ENCODE measurements around the gene ORC2.
"Not testable (repeated sequence)": the region's sequence is repeated elsewhere in the genome, so short reads cannot be mapped to it uniquely, and the experiment has no call there.

Gene ORC2

GRCh38 chr2:200922439-200922838, 41.0 kb downstream of the ORC2 start:
- Histone ChIP-seq H3K27me3 (ENCODE audit: control insufficient read depth, insufficient read depth, low read length) (no peaks in the 10 kb centered on the region), H3K36me3 (ENCODE audit: control insufficient read depth, insufficient read depth, low read length) (peaks cover 20% of the 10 kb centered on the region), H3K4me3 (ENCODE audit: low read length) (no peak overlapping the region), H3K4me1 (ENCODE audit: control insufficient read depth, insufficient read depth, low read length) (no peaks in the 10 kb centered on the region), H3K27ac (ENCODE audit: low read depth, low read length) (no peak overlapping the region), H3K9ac (ENCODE audit: low read length) (no peak overlapping the region)

GRCh38 chr2:200913654-200914053, 49.8 kb downstream of the ORC2 start:
- Histone ChIP-seq H3K4me3 (ENCODE audit: low read length) (no peak overlapping the region), H3K36me3 (ENCODE audit: control insufficient read depth, insufficient read depth, low read length) (peaks cover 21% of the 10 kb centered on the region), H3K27ac (ENCODE audit: low read depth, low read length) (no peak overlapping the region), H3K27me3 (ENCODE audit: control insufficient read depth, insufficient read depth, low read length) (no peaks in the 10 kb centered on the region), H3K4me1 (ENCODE audit: control insufficient read depth, insufficient read depth, low read length) (no peaks in the 10 kb centered on the region), H3K9ac (ENCODE audit: low read length) (no peak overlapping the region)

- H3K36me3 ChIP-seq (ENCODE audit: control insufficient read depth, insufficient read depth, low read length) = peaks cover 13% of the 10 kb centered on the region
- no peak overlapping the region for H3K9ac ChIP-seq (ENCODE audit: low read length)
- no peaks in the 10 kb centered on the region for H3K27me3 ChIP-seq (ENCODE audit: control insufficient read depth, insufficient read depth, low read length)
- H3K4me1 ChIP-seq (ENCODE audit: control insufficient read depth, insufficient read depth, low read length) = no peaks in the 10 kb centered on the region
- no peak overlapping the region for H3K4me3 ChIP-seq (ENCODE audit: low read length)
- H3K27ac ChIP-seq (ENCODE audit: low read depth, low read length) = no peak overlapping the region
Measured at GRCh38 chr2:200909958-200910357, 53.5 kb downstream of the ORC2 start.

- Histone ChIP-seq H3K27me3 (ENCODE audit: control insufficient read depth, insufficient read depth, low read length) (no peaks in the 10 kb centered on the region), H3K4me3 (ENCODE audit: low read length) (no peak overlapping the region), H3K4me1 (ENCODE audit: control insufficient read depth, insufficient read depth, low read length) (no peaks in the 10 kb centered on the region), H3K9ac (ENCODE audit: low read length) (no peak overlapping the region), H3K27ac (ENCODE audit: low read depth, low read length) (no peak overlapping the region), H3K36me3 (ENCODE audit: control insufficient read depth, insufficient read depth, low read length) (no peaks in the 10 kb centered on the region)
Measured at GRCh38 chr2:200905618-200906296, 57.7 kb downstream of the ORC2 start.

- H3K27me3 ChIP-seq (ENCODE audit: control insufficient read depth, insufficient read depth, low read length) = no peaks in the 10 kb centered on the region
- H3K36me3 ChIP-seq (ENCODE audit: control insufficient read depth, insufficient read depth, low read length) = peaks cover 18% of the 10 kb centered on the region
- H3K9ac ChIP-seq (ENCODE audit: low read length) = no peak overlapping the region
- no peak overlapping the region for H3K27ac ChIP-seq (ENCODE audit: low read depth, low read length)
- H3K4me3 ChIP-seq (ENCODE audit: low read length) = no peak overlapping the region
- H3K4me1 ChIP-seq (ENCODE audit: control insufficient read depth, insufficient read depth, low read length) = no peaks in the 10 kb centered on the region
Measured at GRCh38 chr2:200901459-200902072, 61.9 kb downstream of the ORC2 start.

- H3K36me3 ChIP-seq (ENCODE audit: control insufficient read depth, insufficient read depth, low read length) = peaks cover 28% of the 10 kb centered on the region
Measured at GRCh38 chr2:200899482-200899881, 64.0 kb downstream of the ORC2 start.

GRCh38 chr2:200888704-200889625, 74.5 kb downstream of the ORC2 start, which contains the start of the genes NIF3L1 and PPIL3:
Gene NIF3L1 (plus strand): TSS chr2:200889371. CDS start chr2:200891944, 2,573 bp downstream.
Gene PPIL3 (minus strand): TSS chr2:200889077. CDS start chr2:200887615, 1,462 bp downstream.
- H3K36me3 ChIP-seq (ENCODE audit: control insufficient read depth, insufficient read depth, low read length) = no peaks in the 10 kb centered on the region
- peak within 1 kb of the TSS; percentile 92 for H3K4me3 ChIP-seq (ENCODE audit: low read length)
- H3K4me1 ChIP-seq (ENCODE audit: control insufficient read depth, insufficient read depth, low read length) = peaks cover 3% of the 10 kb centered on the region
- peak within 1 kb of the TSS; percentile 93 for H3K27ac ChIP-seq (ENCODE audit: low read depth, low read length)
- H3K27me3 ChIP-seq (ENCODE audit: control insufficient read depth, insufficient read depth, low read length) = no peaks in the 10 kb centered on the region
- H3K9ac ChIP-seq (ENCODE audit: low read length) = peak within 1 kb of the TSS; percentile 73

More at GRCh38 chr2:200899482-200899881, 64.0 kb downstream of the ORC2 start:
- H3K4me1 ChIP-seq (ENCODE audit: control insufficient read depth, insufficient read depth, low read length) = no peaks in the 10 kb centered on the region
- no peaks in the 10 kb centered on the region for H3K27me3 ChIP-seq (ENCODE audit: control insufficient read depth, insufficient read depth, low read length)
- no peak overlapping the region for H3K4me3 ChIP-seq (ENCODE audit: low read length)
- H3K27ac ChIP-seq (ENCODE audit: low read depth, low read length) = no peak overlapping the region
- no peak overlapping the region for H3K9ac ChIP-seq (ENCODE audit: low read length)

- not testable (repeated sequence) for H3K36me3 ChIP-seq (ENCODE audit: control insufficient read depth, insufficient read depth, low read length); H3K9ac ChIP-seq (ENCODE audit: low read length); H3K4me1 ChIP-seq (ENCODE audit: control insufficient read depth, insufficient read depth, low read length); H3K4me3 ChIP-seq (ENCODE audit: low read length); H3K27me3 ChIP-seq (ENCODE audit: control insufficient read depth, insufficient read depth, low read length); H3K27ac ChIP-seq (ENCODE audit: low read depth, low read length)
Measured at GRCh38 chr2:200881715-200882249, 81.7 kb downstream of the ORC2 start.

GRCh38 chr2:200878289-200878880, 85.1 kb downstream of the ORC2 start:
- Histone ChIP-seq H3K4me3 (ENCODE audit: low read length) (no peak overlapping the region), H3K4me1 (ENCODE audit: control insufficient read depth, insufficient read depth, low read length) (no peaks in the 10 kb centered on the region), H3K9ac (ENCODE audit: low read length) (no peak overlapping the region), H3K27ac (ENCODE audit: low read depth, low read length) (no peak overlapping the region), H3K27me3 (ENCODE audit: control insufficient read depth, insufficient read depth, low read length) (no peaks in the 10 kb centered on the region), H3K36me3 (ENCODE audit: control insufficient read depth, insufficient read depth, low read length) (no peaks in the 10 kb centered on the region)

- Histone ChIP-seq H3K4me1 (ENCODE audit: control insufficient read depth, insufficient read depth, low read length) (no peaks in the 10 kb centered on the region), H3K27me3 (ENCODE audit: control insufficient read depth, insufficient read depth, low read length) (no peaks in the 10 kb centered on the region), H3K27ac (ENCODE audit: low read depth, low read length) (no peak overlapping the region), H3K9ac (ENCODE audit: low read length) (no peak overlapping the region), H3K4me3 (ENCODE audit: low read length) (no peak overlapping the region), H3K36me3 (ENCODE audit: control insufficient read depth, insufficient read depth, low read length) (no peaks in the 10 kb centered on the region)
Measured at GRCh38 chr2:200877443-200877842, 86.0 kb downstream of the ORC2 start.

- Histone ChIP-seq H3K4me3 (ENCODE audit: low read length) (no peak overlapping the region), H3K27ac (ENCODE audit: low read depth, low read length) (no peak overlapping the region), H3K9ac (ENCODE audit: low read length) (no peak overlapping the region), H3K36me3 (ENCODE audit: control insufficient read depth, insufficient read depth, low read length) (peaks cover 2% of the 10 kb centered on the region), H3K27me3 (ENCODE audit: control insufficient read depth, insufficient read depth, low read length) (no peaks in the 10 kb centered on the region), H3K4me1 (ENCODE audit: control insufficient read depth, insufficient read depth, low read length) (no peaks in the 10 kb centered on the region)
Measured at GRCh38 chr2:200873560-200873959, 89.9 kb downstream of the ORC2 start.

- H3K27me3 ChIP-seq (ENCODE audit: control insufficient read depth, insufficient read depth, low read length) = no peaks in the 10 kb centered on the region
- peaks cover 2% of the 10 kb centered on the region for H3K36me3 ChIP-seq (ENCODE audit: control insufficient read depth, insufficient read depth, low read length)
- no peak overlapping the region for H3K4me3 ChIP-seq (ENCODE audit: low read length)
- H3K9ac ChIP-seq (ENCODE audit: low read length) = no peak overlapping the region
- no peak overlapping the region for H3K27ac ChIP-seq (ENCODE audit: low read depth, low read length)
- no peaks in the 10 kb centered on the region for H3K4me1 ChIP-seq (ENCODE audit: control insufficient read depth, insufficient read depth, low read length)
Measured at GRCh38 chr2:200871151-200871550, 92.3 kb downstream of the ORC2 start.

Measured in rectal smooth muscle tissue (tissue), 1 donor.